ENCODE results near the gene ATF7IP. TPM values are rescaled to one million over a fixed set of nuclear protein-coding genes. Genes with fewer than 3 reads are reported as not detected.

The ATF7IP gene
- total RNA-seq, 2 donors from 2014 or later: 36.2 to 44.9 TPM

GRCh38 chr12:14510574-14510973, 145.1 kb downstream of the ATF7IP start:
- Histone ChIP-seq H3K4me3 (no peak overlapping the region), H3K27me3 (no peaks in the 10 kb centered on the region), H3K27ac (no peak overlapping the region), H3K36me3 (no peaks in the 10 kb centered on the region), H3K9ac (ENCODE audit: low read depth in 2 of 2, low read length in 2 of 2) (no peak overlapping the region), H3K4me1 (no peaks in the 10 kb centered on the region), H3K9me3 (no peaks in the 10 kb centered on the region)
- no peak for DNase-seq
- no peak for TF ChIP-seq CTCF (IDR thresholded peaks at IDR 0.05)
- intact Hi-C loops (cut with DNase I): loop anchor here (10.0 kb wide), 1 partner anchor 114 kb away; no protein-coding TSS in a partner anchor

DNA sequence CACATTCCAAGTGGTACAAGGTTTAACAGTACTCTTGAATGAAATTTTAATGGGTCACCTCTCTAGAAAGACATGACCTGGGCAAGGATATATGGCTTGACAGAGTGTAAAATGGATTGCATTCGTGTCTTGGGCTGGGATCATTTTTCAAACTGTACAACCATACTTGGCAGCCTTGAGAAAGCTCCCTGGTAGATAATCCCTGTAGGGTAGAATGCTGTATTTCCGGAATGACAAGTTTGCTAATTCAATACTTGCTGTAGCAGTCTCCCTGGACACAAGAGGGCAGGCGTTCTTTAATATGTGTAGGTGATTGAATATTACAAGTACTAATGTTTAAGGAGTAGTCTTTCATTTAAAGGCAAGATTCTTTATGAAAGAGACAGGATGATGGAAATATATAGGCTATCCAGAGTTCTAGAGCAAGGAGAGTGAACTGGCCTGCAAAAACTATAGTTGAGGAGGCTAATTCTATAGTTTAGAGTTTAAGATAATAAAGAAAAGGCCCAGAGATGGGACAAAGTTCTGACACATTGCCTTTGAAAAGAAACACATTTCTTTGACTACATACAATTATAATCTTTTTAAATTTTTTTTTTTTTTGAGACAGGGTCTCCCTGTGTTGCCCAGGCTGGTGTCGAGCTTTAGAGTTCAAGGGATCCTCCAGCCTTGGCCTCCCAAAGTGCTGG, 148.8 kb downstream of the ATF7IP start:
- DNase-seq: peak; percentile 77
- no peaks in the 10 kb centered on the region for H3K36me3 ChIP-seq
- H3K9ac ChIP-seq (ENCODE audit: low read depth in 2 of 2, low read length in 2 of 2): no peak overlapping the region
- peak; percentile 55 for TF ChIP-seq CTCF (IDR thresholded peaks at IDR 0.05)
- H3K27ac ChIP-seq: peak overlapping the region; percentile 28
- no peaks in the 10 kb centered on the region for H3K4me1 ChIP-seq
- no peaks in the 10 kb centered on the region for H3K27me3 ChIP-seq
- H3K4me3 ChIP-seq: no peak overlapping the region
- intact Hi-C loops (cut with DNase I): loop anchor here (10.0 kb wide), 1 partner anchor 111 kb away; no protein-coding TSS in a partner anchor
- no peaks in the 10 kb centered on the region for H3K9me3 ChIP-seq

DNA sequence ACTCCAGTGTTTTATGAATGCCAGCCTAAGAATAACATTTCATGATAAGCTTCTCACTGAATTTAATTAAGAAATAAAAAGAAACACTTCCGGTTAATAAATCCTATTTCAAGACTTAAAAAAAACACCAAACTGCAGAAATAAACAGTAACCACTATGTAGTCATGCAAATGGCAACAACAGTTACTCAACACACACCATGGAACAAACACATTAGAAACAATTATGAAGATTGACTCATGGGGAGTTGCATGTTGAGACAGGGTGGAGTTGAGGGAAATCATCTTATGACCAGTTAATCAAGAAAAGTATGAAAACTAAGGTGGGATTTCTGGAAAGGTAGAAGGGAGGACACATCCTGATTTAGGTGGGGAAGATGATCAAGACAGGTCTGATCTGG, 149.5 kb downstream of the ATF7IP start:
- intact Hi-C loops (cut with DNase I): loop anchor here (10.0 kb wide), 1 partner anchor 110 kb away; no protein-coding TSS in a partner anchor
- DNase-seq: no peak
- Histone ChIP-seq H3K27me3 (no peaks in the 10 kb centered on the region), H3K9ac (ENCODE audit: low read depth in 2 of 2, low read length in 2 of 2) (no peak overlapping the region), H3K36me3 (no peaks in the 10 kb centered on the region), H3K9me3 (no peaks in the 10 kb centered on the region), H3K4me3 (no peak overlapping the region), H3K4me1 (no peaks in the 10 kb centered on the region), H3K27ac (no peak overlapping the region)
- TF ChIP-seq CTCF (IDR thresholded peaks at IDR 0.05): no peak

DNA sequence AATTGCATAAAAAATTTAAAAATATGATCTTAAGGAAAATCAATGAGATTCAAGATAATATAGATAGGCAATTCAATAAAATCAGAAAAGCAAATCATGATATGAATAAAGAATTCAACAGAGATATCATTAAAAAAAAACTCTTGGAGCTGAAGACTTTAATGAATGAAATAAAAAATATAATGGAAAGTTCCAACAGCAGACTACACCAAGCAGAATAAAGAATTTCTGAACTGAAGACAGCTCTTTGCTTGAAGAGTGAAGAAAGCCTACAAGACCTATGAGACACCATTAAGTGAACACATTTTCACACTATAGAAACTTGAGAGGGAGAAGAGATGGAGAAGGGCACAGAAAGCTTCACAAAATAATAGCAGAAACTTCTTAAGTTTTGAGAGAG, 156.3 kb downstream of the ATF7IP start:
- no peaks in the 10 kb centered on the region for H3K36me3 ChIP-seq
- H3K4me1 ChIP-seq: no peaks in the 10 kb centered on the region
- H3K27me3 ChIP-seq: no peaks in the 10 kb centered on the region
- DNase-seq: no peak
- no peak overlapping the region for H3K9ac ChIP-seq (ENCODE audit: low read depth in 2 of 2, low read length in 2 of 2)
- H3K4me3 ChIP-seq: no peak overlapping the region
- no peak overlapping the region for H3K27ac ChIP-seq
- TF ChIP-seq CTCF (IDR thresholded peaks at IDR 0.05): no peak
- H3K9me3 ChIP-seq: no peaks in the 10 kb centered on the region
- intact Hi-C loops (cut with DNase I): no loop called here

DNA sequence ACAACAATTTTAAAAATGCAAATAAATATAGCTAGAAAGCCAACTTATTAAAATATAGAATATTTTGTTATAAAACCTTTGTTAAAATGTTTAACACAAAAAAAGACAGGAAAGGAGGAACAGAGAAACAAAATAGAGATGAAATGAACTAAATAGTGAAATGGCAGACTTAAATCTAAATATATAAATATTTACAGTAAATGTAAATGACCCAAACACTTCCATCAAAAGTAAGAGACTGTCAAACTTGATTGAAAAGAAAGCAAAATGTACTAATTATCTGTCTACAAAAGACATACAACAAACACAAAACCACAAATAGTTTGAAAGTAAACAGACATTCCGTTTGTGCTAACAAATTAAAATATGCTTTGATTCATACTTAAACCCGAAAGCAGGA, 160.5 kb downstream of the ATF7IP start:
- no peak overlapping the region for H3K4me3 ChIP-seq
- H3K27ac ChIP-seq: no peak overlapping the region
- no peak for DNase-seq
- TF ChIP-seq CTCF (IDR thresholded peaks at IDR 0.05): no peak
- no peaks in the 10 kb centered on the region for H3K4me1 ChIP-seq
- H3K36me3 ChIP-seq: no peaks in the 10 kb centered on the region
- H3K9me3 ChIP-seq: no peaks in the 10 kb centered on the region
- intact Hi-C loops (cut with DNase I): no loop called here
- H3K9ac ChIP-seq (ENCODE audit: low read depth in 2 of 2, low read length in 2 of 2): no peak overlapping the region
- no peaks in the 10 kb centered on the region for H3K27me3 ChIP-seq
